ENCODE results near the gene GPR65.

GPR65 gene

GRCh38 chr14:88049936-88050335, 45.0 kb downstream of the GPR65 start:
- Histone ChIP-seq H3K4me2 (ENCODE audit: low read depth, low read length) (no peak overlapping the region), H4K20me1 (ENCODE audit: insufficient read depth, low read length) (no peaks in the 10 kb centered on the region), H2AFZ (ENCODE audit: low read length) (no peak overlapping the region), H3K79me2 (ENCODE audit: low read length) (no peaks in the 10 kb centered on the region), H3K4me3 (ENCODE audit: low read length) (no peak overlapping the region), H3K9me2 (replicated peaks; ENCODE audit: insufficient read depth, low read length) (no peaks in the 10 kb centered on the region), H3K36me3 (replicated peaks; ENCODE audit: insufficient read depth, low read length) (no peaks in the 10 kb centered on the region), H3K4me1 (ENCODE audit: low read length) (no peaks in the 10 kb centered on the region), H3F3A (ENCODE audit: insufficient read depth, low read length) (no peaks in the 10 kb centered on the region), H3K27me3 (replicated peaks; ENCODE audit: insufficient read depth, low read length) (no peaks in the 10 kb centered on the region), H3K9ac (ENCODE audit: low read length) (no peak overlapping the region), H3K27ac (ENCODE audit: low read length) (no peak overlapping the region), H3K9me3 (replicated peaks; ENCODE audit: insufficient read depth, low read length) (no peaks in the 10 kb centered on the region)
- TF ChIP-seq CTCF (IDR thresholded peaks at IDR 0.05; ENCODE audit: low read length) (no peak), EZH2 (optimal IDR thresholded peaks at IDR 0.05; ENCODE audit: low read depth, low read length) (no peak), EZH2phosphoT487 (IDR thresholded peaks at IDR 0.05; ENCODE audit: low read length) (no peak)
- DNase-seq: no peak

GRCh38 chr14:88060576-88060975, 55.6 kb downstream of the GPR65 start:
- Histone ChIP-seq H3K4me2 (ENCODE audit: low read depth, low read length) (no peak overlapping the region), H3K9ac (ENCODE audit: low read length) (no peak overlapping the region), H3K27me3 (replicated peaks; ENCODE audit: insufficient read depth, low read length) (no peaks in the 10 kb centered on the region), H2AFZ (ENCODE audit: low read length) (no peak overlapping the region), H3K4me1 (ENCODE audit: low read length) (no peaks in the 10 kb centered on the region), H3K9me3 (replicated peaks; ENCODE audit: insufficient read depth, low read length) (no peaks in the 10 kb centered on the region), H4K20me1 (ENCODE audit: insufficient read depth, low read length) (no peaks in the 10 kb centered on the region), H3K27ac (ENCODE audit: low read length) (no peak overlapping the region), H3K4me3 (ENCODE audit: low read length) (no peak overlapping the region), H3K36me3 (replicated peaks; ENCODE audit: insufficient read depth, low read length) (no peaks in the 10 kb centered on the region), H3K9me2 (replicated peaks; ENCODE audit: insufficient read depth, low read length) (no peaks in the 10 kb centered on the region), H3F3A (ENCODE audit: insufficient read depth, low read length) (no peaks in the 10 kb centered on the region), H3K79me2 (ENCODE audit: low read length) (no peaks in the 10 kb centered on the region)
- no peak for TF ChIP-seq EZH2 (optimal IDR thresholded peaks at IDR 0.05; ENCODE audit: low read depth, low read length)
- TF ChIP-seq CTCF (IDR thresholded peaks at IDR 0.05; ENCODE audit: low read length): no peak
- DNase-seq: no peak

GRCh38 chr14:88063811-88064210, 58.9 kb downstream of the GPR65 start:
- H3K27me3 ChIP-seq (replicated peaks; ENCODE audit: insufficient read depth, low read length): no peaks in the 10 kb centered on the region
- no peak overlapping the region for H3K4me3 ChIP-seq (ENCODE audit: low read length)
- H3K4me1 ChIP-seq (ENCODE audit: low read length): no peaks in the 10 kb centered on the region
- H3K27ac ChIP-seq (ENCODE audit: low read length): no peak overlapping the region
- H3K9me3 ChIP-seq (replicated peaks; ENCODE audit: insufficient read depth, low read length): no peaks in the 10 kb centered on the region
- no peak overlapping the region for H3K9ac ChIP-seq (ENCODE audit: low read length)
- no peak for TF ChIP-seq EZH2phosphoT487 (IDR thresholded peaks at IDR 0.05; ENCODE audit: low read length)
- no peak for TF ChIP-seq CTCF (IDR thresholded peaks at IDR 0.05; ENCODE audit: low read length)
- no peak for TF ChIP-seq EZH2 (optimal IDR thresholded peaks at IDR 0.05; ENCODE audit: low read depth, low read length)
- no peaks in the 10 kb centered on the region for H3K9me2 ChIP-seq (replicated peaks; ENCODE audit: insufficient read depth, low read length)
- no peaks in the 10 kb centered on the region for H3K79me2 ChIP-seq (ENCODE audit: low read length)
- no peaks in the 10 kb centered on the region for H3K36me3 ChIP-seq (replicated peaks; ENCODE audit: insufficient read depth, low read length)
- H2AFZ ChIP-seq (ENCODE audit: low read length): no peak overlapping the region
- no peak overlapping the region for H3K4me2 ChIP-seq (ENCODE audit: low read depth, low read length)
- H4K20me1 ChIP-seq (ENCODE audit: insufficient read depth, low read length): no peaks in the 10 kb centered on the region
- no peak for DNase-seq
- no peaks in the 10 kb centered on the region for H3F3A ChIP-seq (ENCODE audit: insufficient read depth, low read length)
